GM19452 (cell line): Measurements from ENCODE around the gene FZD10.

Experiments
- ATAC-seq: cut with Tn5 transposase; IDR thresholded peaks from one replicate; pipeline ENCODE4 v1.9.1; 2021; ENCODE audit not compliant: unreplicated experiment

FZD10 gene

GRCh38 chr12:130179191-130179590 is 16.9 kb downstream of the FZD10 start:
- ATAC-seq: no peak

GRCh38 chr12:130179621-130180020 is 17.4 kb downstream of the FZD10 start:
- no peak for ATAC-seq

DNA sequence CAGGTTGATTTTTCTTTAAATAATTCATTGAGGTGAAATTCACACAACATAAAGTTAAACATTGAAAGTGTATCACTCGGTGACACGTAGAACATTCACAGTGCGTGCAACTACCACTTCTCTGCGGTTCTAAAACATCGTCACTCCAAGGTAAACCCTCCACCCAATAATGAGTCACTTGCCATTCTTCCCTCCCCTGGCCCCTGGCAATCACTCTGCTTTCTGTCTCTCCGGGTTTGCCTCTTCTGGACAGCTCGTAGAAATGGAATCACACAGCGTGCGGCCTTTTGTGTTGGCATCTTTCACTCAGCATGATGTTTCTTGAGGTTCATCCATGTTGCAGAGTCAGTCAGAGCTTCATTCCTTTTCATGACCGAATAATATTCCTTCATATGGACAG is 18.9 kb downstream of the FZD10 start:
- ATAC-seq: no peak

DNA sequence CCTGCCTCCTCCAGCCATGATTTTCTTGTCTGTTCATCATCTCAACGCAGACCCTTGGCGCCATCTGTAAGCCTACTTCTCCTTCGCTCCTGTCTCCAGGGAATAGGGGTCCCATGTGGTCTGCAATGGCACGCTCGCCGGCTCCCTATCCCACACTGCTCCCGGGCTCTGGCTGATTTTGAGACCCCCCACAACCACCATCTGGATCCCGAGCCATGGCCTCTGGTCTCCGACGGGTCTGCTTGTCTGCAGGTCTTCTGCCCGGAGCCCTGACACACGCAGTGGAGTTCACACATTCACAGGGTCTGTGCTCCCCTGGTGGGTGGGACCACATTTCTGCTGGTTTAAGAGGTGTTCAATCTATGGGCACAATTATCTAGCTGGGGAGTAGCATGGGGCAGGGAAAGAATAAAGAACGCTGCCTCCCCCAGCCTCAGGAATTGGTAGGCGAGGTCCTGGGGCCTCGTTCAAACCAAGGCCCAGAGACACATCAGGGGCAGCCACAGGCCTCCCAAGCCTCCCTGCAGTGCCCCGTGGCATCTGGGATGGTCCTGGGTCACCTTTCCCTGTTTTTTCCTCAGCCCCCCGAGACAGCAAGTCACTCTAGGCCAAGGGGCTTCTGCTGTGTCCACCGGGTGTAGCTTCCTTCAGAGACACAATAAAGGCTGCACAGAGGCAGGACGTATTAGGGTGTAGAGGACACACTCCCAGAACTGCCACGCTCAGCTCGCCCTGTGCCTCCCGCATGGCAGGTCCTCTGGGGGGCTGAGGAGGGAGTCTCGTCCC is 21.5 kb downstream of the FZD10 start:
- no peak for ATAC-seq

- no peak for ATAC-seq
These were observed 22.3 kb downstream of the FZD10 start for GRCh38 chr12:130184404-130185090.

DNA sequence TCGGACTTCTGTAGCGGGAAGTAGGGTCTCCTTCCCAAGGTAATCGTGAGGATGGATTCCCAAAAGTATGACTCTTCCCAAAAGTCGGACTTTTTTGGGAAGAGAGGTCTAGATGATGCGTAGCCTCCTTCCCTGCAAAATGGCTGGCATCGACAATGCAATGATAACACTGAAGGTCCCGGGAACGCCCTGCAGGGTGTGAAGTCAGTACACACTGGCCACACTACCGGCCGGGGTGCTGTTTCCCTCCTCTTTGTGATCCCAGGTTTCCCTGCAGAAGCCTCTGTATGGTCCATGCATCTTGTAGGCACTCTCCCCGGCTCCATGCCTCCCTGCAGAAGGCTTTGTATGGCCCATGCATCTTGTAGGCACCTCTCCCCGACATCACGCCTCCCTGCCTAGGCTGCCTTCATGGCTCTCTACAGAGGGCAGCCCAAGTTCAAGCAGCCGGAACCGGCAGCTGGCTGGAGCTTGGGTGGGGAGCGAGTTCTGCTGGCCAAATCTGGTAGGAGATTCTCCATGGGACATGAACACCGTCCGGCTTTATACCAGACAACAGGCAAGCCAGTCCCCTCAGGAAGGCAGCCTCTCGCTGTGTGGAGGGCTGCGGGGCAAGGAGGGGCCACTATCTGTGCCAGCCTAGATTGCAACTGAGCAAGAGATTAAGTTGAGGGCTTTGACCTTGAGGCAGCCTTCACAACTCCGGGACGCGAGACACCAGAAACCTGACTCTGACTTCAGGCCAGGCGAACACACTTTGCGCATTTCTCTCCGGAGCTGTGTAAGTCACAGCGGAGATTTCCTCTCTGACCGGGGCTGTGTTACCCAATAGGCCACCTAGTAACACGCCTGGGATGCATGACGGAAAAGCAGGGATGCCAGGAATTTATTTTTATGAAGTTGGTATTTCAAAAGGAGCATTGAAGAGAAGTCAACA is 23.5 kb downstream of the FZD10 start:
- no peak for ATAC-seq

DNA sequence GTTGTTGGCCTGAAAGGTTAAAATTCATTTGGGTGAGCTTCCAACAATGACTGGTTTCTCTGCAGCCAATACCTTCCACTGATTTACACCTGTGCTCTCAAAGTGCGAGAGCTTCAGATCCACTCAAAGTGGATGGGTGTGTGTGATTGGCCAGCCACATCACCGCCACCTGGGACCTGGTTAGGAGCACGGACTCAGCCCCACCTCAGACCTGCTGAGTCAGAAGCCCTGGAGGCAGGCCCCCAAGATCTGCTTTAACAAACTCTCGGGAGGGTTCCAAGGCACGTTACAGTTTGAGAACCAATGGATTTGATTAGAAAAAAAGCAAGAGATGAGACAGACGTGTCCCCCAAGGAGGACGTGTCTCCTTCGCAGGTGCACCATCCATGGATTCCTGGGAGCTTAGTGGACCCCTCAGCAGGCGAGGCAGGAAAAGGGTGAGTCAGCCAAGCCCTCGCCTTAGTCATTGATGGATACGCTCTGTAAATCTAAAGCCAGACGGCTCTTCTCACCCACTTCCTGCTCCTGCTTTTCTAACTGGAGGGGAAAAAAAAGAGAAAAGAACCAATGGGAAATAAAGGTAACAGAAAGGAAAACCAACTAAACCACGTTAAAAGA is 24.5 kb downstream of the FZD10 start:
- ATAC-seq: no peak

GRCh38 chr12:130192642-130193345 is 30.5 kb downstream of the FZD10 start:
- no peak for ATAC-seq

- ATAC-seq: no peak
These were observed 31.9 kb downstream of the FZD10 start for GRCh38 chr12:130194154-130194553.

- no peak for ATAC-seq
These were observed 33.1 kb downstream of the FZD10 start for GRCh38 chr12:130195369-130195768.

GRCh38 chr12:130195776-130196175 is 33.5 kb downstream of the FZD10 start:
- ATAC-seq: no peak

- ATAC-seq: no peak
These were observed 34.6 kb downstream of the FZD10 start for GRCh38 chr12:130196827-130197226.

GRCh38 chr12:130198026-130198662 is 35.9 kb downstream of the FZD10 start:
- ATAC-seq: no peak

DNA sequence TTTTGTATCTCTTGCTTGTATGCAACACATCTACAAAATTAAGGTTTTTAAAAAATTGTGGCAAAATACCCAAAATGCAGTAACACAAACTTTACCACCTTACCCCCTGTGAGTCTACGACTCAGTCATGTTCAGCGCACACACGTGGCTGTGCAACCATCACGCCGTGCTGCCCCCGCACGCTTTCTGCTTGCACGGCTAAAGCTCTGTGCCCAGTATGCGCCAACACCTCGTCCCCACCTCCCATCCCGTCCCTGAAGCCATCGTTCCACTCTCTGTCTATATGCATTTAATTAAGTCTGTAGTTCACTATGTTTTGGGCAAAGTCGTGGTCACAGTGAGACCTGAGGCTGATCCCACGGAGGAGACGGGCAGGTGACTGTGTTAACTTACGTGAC is 36.4 kb downstream of the FZD10 start:
- ATAC-seq: no peak

DNA sequence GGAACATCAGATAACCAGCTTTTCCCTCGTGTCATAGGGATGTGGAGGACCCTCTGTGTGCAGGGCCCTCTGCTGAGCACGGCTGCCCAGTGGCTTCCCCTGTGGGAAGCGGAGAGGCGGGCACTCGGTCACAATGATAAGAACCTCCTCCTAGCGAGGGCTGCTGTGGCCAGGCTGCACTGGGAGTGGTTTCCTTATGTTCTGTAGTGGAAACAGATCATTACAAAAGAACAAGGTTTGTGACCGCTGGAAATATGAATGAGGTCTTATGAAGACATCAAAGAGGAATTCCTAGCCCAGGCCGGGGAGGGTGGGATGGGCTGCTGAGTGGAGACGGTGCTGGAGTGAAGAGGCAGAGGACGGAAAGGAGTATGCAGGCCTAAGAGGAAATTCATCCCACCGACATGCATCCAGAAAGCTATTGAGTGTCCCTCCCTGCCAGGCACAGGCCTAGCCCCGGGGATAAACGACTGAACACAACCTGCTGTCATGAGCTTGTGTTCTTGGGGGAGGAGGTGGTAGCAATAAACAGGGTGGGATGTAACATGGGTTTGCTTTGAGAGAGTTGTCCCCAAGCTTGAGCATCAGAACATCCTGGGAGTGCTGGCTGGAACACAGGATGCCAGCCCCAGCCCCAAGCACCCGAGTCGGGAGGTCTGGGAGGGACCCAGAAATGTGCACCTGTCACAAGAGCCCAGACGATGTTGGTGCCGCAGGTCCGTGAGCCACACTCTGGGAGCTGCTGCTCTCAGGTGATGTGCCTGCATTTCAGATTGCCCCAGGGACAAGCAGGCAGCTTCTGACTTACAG is 37.5 kb downstream of the FZD10 start:
- ATAC-seq: no peak

- no peak for ATAC-seq
These were observed 38.2 kb downstream of the FZD10 start for GRCh38 chr12:130200445-130200844.

GRCh38 chr12:130201037-130201436 is 38.8 kb downstream of the FZD10 start:
- ATAC-seq: no peak

DNA sequence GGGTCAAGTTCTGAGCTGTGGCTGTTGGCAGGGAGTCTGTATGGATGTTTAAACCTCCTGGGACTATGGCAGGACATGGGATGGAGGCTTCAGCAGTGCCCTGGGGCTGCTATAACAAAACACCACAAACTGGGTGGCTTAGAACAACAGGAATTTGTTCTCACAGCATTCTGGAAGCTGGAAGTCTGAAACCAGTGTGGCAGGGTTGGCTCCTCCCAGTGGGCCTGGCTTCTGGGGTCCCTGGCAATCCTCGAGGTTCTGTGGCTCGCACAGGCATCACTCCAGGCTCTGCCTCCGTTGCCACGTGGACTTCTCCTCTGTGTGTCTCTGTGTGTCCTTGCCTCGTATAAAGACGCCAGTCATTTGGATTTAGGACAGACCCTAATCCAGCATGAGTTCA is 39.9 kb downstream of the FZD10 start:
- ATAC-seq: no peak

DNA sequence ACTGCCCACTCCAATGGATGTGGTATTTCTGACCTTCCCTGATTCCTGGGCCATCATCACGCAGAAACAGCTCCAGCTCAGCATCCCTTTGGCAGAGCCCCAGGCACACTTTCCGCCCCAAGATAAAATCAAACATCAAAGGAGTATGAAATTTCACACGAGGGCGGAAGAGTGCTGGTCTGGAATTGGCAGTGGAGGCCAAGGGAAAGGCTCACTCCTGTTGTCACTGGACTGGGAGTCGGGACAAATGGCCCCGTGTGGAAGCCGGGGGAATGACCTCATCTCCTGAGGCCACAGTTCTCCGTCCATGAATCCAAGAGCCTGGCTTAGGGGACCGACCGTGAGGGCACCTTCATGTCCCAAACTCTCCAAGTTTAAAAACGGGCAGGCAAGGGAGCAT is 40.9 kb downstream of the FZD10 start:
- no peak for ATAC-seq
